H1 (cell line): ENCODE results near the gene SLC28A1.

Source experiments
- EGR1 ChIP-seq: IDR thresholded peaks from 2 replicates; pipeline ENCODE4 v1.6.1; 2011; ENCODE audit warnings: low read depth, low read length, borderline replicate concordance
- SP1 ChIP-seq: IDR thresholded peaks from 2 replicates; pipeline ENCODE4 v1.6.1; 2011; ENCODE audit warnings: low read depth, low read length
- TF ChIP-seq, protein P1 (sequence below), 3 experiments: IDR thresholded peaks; 1 replicate in 2 of 3; 2 replicates in 1 of 3; pipeline versions ENCODE4 v1.5.1 to v1.6.1; 2011; ENCODE audit warnings: low read length in 3 of 3, mild to moderate bottlenecking in 3 of 3, inconsistent platforms in 2 of 3, low read depth in 1 of 3, moderate library complexity in 1 of 3; ENCODE audit not compliant: insufficient read depth in 1 of 3; ENCODE audit errors: control extremely low read depth in 1 of 3

DNA sequence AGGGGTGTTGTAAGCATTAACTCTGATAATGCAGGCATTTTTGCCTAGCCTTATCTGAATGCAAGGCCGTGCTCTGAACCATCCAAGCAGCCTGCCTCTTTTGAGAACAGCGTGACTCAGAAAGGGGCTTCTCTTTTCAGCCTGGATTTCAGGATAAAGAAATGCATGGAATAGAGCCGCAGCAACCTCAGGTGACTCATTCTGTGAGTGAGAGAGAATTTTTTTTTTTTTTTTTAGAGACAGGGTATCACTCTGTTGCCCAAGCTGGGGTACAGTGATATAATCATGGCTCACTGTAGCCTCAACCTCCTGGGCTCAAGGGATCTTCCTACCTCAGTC is 76.6 kb downstream of the SLC28A1 start:
- TF ChIP-seq SP1 (no peak), EGR1 (no peak)
- TF ChIP-seq, protein P1, sequence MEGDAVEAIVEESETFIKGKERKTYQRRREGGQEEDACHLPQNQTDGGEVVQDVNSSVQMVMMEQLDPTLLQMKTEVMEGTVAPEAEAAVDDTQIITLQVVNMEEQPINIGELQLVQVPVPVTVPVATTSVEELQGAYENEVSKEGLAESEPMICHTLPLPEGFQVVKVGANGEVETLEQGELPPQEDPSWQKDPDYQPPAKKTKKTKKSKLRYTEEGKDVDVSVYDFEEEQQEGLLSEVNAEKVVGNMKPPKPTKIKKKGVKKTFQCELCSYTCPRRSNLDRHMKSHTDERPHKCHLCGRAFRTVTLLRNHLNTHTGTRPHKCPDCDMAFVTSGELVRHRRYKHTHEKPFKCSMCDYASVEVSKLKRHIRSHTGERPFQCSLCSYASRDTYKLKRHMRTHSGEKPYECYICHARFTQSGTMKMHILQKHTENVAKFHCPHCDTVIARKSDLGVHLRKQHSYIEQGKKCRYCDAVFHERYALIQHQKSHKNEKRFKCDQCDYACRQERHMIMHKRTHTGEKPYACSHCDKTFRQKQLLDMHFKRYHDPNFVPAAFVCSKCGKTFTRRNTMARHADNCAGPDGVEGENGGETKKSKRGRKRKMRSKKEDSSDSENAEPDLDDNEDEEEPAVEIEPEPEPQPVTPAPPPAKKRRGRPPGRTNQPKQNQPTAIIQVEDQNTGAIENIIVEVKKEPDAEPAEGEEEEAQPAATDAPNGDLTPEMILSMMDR (IDR thresholded peaks at IDR 0.05; ENCODE audit: control extremely low read depth in 1 of 3, insufficient read depth in 1 of 3, low read depth in 1 of 3, low read length in 3 of 3), result no peak
